ENCODE measurements around the gene DNAH14.

GRCh38 chr1:225446595-225446960 lies 517.1 kb downstream of the DNAH14 start:
- TF ChIP-seq POLR2AphosphoS5 (IDR thresholded peaks at IDR 0.05; ENCODE audit: control insufficient read depth, insufficient read depth, low read depth, low read length), result no peak
- no peak for TF ChIP-seq BHLHE40 (IDR thresholded peaks at IDR 0.05; ENCODE audit: low read length)
- TF ChIP-seq, protein P1, sequence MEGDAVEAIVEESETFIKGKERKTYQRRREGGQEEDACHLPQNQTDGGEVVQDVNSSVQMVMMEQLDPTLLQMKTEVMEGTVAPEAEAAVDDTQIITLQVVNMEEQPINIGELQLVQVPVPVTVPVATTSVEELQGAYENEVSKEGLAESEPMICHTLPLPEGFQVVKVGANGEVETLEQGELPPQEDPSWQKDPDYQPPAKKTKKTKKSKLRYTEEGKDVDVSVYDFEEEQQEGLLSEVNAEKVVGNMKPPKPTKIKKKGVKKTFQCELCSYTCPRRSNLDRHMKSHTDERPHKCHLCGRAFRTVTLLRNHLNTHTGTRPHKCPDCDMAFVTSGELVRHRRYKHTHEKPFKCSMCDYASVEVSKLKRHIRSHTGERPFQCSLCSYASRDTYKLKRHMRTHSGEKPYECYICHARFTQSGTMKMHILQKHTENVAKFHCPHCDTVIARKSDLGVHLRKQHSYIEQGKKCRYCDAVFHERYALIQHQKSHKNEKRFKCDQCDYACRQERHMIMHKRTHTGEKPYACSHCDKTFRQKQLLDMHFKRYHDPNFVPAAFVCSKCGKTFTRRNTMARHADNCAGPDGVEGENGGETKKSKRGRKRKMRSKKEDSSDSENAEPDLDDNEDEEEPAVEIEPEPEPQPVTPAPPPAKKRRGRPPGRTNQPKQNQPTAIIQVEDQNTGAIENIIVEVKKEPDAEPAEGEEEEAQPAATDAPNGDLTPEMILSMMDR (IDR thresholded peaks at IDR 0.05 in 2 of 3, conservative IDR thresholded peaks at IDR 0.05 in 1 of 3; ENCODE audit: insufficient read depth in 2 of 3, low read depth in 1 of 3, low read length in 3 of 3), result no peak
- TF ChIP-seq BCL6 (CRISPR knock-in tag; IDR thresholded peaks at IDR 0.05), result no peak
- no peak for TF ChIP-seq BRD4 (IDR thresholded peaks at IDR 0.05)
- TF ChIP-seq ZKSCAN3 (CRISPR knock-in tag; IDR thresholded peaks at IDR 0.05), result no peak
- TF ChIP-seq CBX2 (IDR thresholded peaks at IDR 0.05; ENCODE audit: insufficient read depth, low read length, poor library complexity, severe bottlenecking), result no peak
- TF ChIP-seq EZH2 (IDR thresholded peaks at IDR 0.05; ENCODE audit: borderline replicate concordance, low read depth, low read length), result no peak

All from K562 (cell line).